Hepatocyte (in vitro differentiated cells): ENCODE data around the gene SETX. TPM values are rescaled to one million over a fixed set of nuclear protein-coding genes. Genes with fewer than 3 reads are reported as not detected.

Experiments
- DNase-seq: peaks from one replicate; pipeline ENCODE4 v3.0.0-alpha.2; 2016; ENCODE audit warnings: low spot score
- H2AFZ ChIP-seq: fragments of 200-600 bp; sonication (generic); 2 replicates; pipeline ENCODE4 v1.6.0; 2016; ENCODE audit warnings: antibody characterized with exemption, mild to moderate bottlenecking
- H3K27ac ChIP-seq: fragments of 200-600 bp; sonication (generic); 2 replicates; pipeline ENCODE4 v1.5.1; 2016; ENCODE audit warnings: mild to moderate bottlenecking
- H3K27me3 ChIP-seq: fragments of 200-600 bp; sonication (generic); 2 replicates; pipeline ENCODE4 v1.6.1; 2016
- H3K36me3 ChIP-seq: fragments of 200-600 bp; sonication (generic); replicated peaks from 2 replicates; pipeline ENCODE4 v1.5.1; 2016; ENCODE audit warnings: low read depth; ENCODE audit not compliant: insufficient read depth
- H3K4me1 ChIP-seq: fragments of 200-600 bp; sonication (generic); 2 replicates; pipeline ENCODE4 v1.5.1; 2016; ENCODE audit warnings: mild to moderate bottlenecking, moderate library complexity; ENCODE audit not compliant: insufficient read depth
- H3K4me2 ChIP-seq: fragments of 200-600 bp; sonication (generic); 2 replicates; pipeline ENCODE4 v1.6.0; 2016
- H3K4me3 ChIP-seq: fragments of 200-600 bp; sonication (generic); 2 replicates; pipeline ENCODE4 v1.5.1; 2016; ENCODE audit warnings: mild to moderate bottlenecking
- H3K79me2 ChIP-seq: fragments of 200-600 bp; sonication (generic); 2 replicates; pipeline ENCODE4 v1.6.0; 2017; ENCODE audit warnings: mild to moderate bottlenecking
- H3K9me2 ChIP-seq: fragments of 200-600 bp; sonication (generic); replicated peaks from 2 replicates; pipeline ENCODE4 v1.6.0; 2017; ENCODE audit warnings: mild to moderate bottlenecking; ENCODE audit not compliant: insufficient read depth
- H3K9me3 ChIP-seq: fragments of 200-600 bp; sonication (generic); 2 replicates; pipeline ENCODE4 v1.5.1; 2016; ENCODE audit warnings: low read depth, mild to moderate bottlenecking
- H4K20me1 ChIP-seq: fragments of 200-600 bp; sonication (generic); 2 replicates; pipeline ENCODE4 v1.6.0; 2016; ENCODE audit warnings: mild to moderate bottlenecking; ENCODE audit not compliant: insufficient read depth, poor library complexity, severe bottlenecking
- EZH2 ChIP-seq: fragments of 200-600 bp; sonication (generic); IDR thresholded peaks from 2 replicates; pipeline ENCODE4 v1.6.1; 2016; ENCODE audit warnings: antibody characterized with exemption, mild to moderate bottlenecking, borderline replicate concordance
- EZH2phosphoT487 ChIP-seq: fragments of 200-600 bp; sonication (generic); IDR thresholded peaks from one replicate; pipeline ENCODE4 v1.6.1; 2018; ENCODE audit warnings: antibody characterized with exemption, mild to moderate bottlenecking, low read depth, moderate library complexity; ENCODE audit not compliant: unreplicated experiment, severe bottlenecking
- WGBS: methylation state at CpG from one replicate; pipeline ENCODE4 v1.1.6; 2016; ENCODE audit warnings: low lambda C conversion rate; ENCODE audit errors: missing lambda C conversion rate; 5-methylcytosine and 5-hydroxymethylcytosine counted together
- polyA plus RNA-seq: library from polyadenylated mRNA; unstranded; fragments of >200 nt; fragmentation: Nextera tagmentation; extraction: Ambion mirVana; gene quantifications from 2 replicates; pipeline ENCODE4 v1.2.1, GENCODE V29; 2016
- total RNA-seq: library from RNA; depleted of rRNA; stranded (reverse); fragments of >200 nt; gene quantifications from 2 replicates; pipeline ENCODE4 v1.2.3, GENCODE V29; 2014
- TF ChIP-seq, protein P1 (sequence below): fragments of 200-600 bp; sonication (generic); IDR thresholded peaks from 2 replicates; pipeline ENCODE4 v1.5.1; 2016; ENCODE audit warnings: antibody characterized with exemption, mild to moderate bottlenecking; ENCODE audit not compliant: poor library complexity

The SETX gene
- total and polyA plus RNA-seq, 2 experiments from 2014 or later: 12.0 to 61.0 TPM

DNA sequence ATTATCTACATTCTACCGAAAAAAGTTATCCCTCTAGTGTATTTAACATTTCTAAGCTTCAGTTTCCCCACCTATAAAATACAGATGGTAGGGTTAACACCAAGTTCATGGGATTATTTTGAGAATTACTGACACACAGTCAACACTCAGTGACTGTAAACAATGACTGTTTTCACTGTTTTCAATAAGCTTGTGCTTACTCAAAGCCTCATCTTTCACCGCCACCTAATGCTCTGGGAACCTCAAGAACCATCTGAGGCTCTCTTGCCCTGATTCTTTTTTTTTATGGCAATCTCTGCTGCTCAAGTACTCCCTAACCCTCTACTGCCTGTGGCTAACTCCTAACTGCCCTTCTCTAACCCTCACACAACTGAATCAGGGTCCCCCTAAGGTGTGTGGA is 59.6 kb downstream of the SETX start:
- H3K9me3 ChIP-seq: no peaks in the 10 kb centered on the region
- peaks cover 4% of the 10 kb centered on the region for H4K20me1 ChIP-seq
- H3K79me2 ChIP-seq: peaks cover 11% of the 10 kb centered on the region
- H3K36me3 ChIP-seq: peaks cover 13% of the 10 kb centered on the region
- WGBS: 91% methylated on average over 2 of the region's 2 CpGs
- no peaks in the 10 kb centered on the region for H3K27me3 ChIP-seq
- H3K9me2 ChIP-seq: no peaks in the 10 kb centered on the region
- no peak overlapping the region for H3K4me2 ChIP-seq
- H3K4me3 ChIP-seq: no peak overlapping the region
- H3K4me1 ChIP-seq: no peaks in the 10 kb centered on the region
- TF ChIP-seq, protein P1, sequence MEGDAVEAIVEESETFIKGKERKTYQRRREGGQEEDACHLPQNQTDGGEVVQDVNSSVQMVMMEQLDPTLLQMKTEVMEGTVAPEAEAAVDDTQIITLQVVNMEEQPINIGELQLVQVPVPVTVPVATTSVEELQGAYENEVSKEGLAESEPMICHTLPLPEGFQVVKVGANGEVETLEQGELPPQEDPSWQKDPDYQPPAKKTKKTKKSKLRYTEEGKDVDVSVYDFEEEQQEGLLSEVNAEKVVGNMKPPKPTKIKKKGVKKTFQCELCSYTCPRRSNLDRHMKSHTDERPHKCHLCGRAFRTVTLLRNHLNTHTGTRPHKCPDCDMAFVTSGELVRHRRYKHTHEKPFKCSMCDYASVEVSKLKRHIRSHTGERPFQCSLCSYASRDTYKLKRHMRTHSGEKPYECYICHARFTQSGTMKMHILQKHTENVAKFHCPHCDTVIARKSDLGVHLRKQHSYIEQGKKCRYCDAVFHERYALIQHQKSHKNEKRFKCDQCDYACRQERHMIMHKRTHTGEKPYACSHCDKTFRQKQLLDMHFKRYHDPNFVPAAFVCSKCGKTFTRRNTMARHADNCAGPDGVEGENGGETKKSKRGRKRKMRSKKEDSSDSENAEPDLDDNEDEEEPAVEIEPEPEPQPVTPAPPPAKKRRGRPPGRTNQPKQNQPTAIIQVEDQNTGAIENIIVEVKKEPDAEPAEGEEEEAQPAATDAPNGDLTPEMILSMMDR: no peak
- no peak for TF ChIP-seq EZH2
- no peak for TF ChIP-seq EZH2phosphoT487
- H3K27ac ChIP-seq: no peak overlapping the region
- no peak overlapping the region for H2AFZ ChIP-seq
- DNase-seq: no peak

DNA sequence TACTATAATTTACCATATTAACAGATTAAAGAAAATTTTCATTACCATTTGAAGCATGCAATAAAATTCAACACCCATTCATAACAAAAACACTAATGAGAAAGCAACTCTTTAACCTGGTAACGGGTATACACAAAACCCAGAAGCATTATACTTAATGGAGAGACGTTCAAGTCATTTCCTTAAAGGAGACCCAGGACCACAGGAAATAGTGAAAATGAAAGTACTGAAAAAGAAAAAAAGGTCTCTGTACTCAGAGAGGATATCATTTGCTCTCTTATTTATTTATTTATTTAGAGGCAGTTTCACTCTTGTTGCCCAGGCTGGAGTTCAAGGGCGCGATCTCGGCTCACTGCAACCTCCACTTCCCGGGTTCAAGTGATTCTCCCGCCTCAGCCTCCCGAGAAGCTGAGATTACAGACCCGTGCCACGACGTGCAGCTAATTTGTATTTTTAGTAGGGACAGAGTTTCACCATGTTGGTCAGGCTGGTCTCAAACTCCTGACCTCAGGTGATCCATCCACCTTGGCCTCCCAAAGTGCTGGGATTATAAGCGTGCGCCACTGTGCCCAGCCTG is 61.6 kb downstream of the SETX start:
- no peak overlapping the region for H3K4me3 ChIP-seq
- H3K4me2 ChIP-seq: no peak overlapping the region
- H3K79me2 ChIP-seq: peaks cover 6% of the 10 kb centered on the region
- DNase-seq: no peak
- no peak for TF ChIP-seq EZH2phosphoT487
- TF ChIP-seq, protein P1: no peak
- no peak for TF ChIP-seq EZH2
- no peak overlapping the region for H2AFZ ChIP-seq
- H3K27ac ChIP-seq: no peak overlapping the region
- no peaks in the 10 kb centered on the region for H3K9me3 ChIP-seq
- 95% methylated on average over 13 of the region's 13 CpGs for WGBS
- peaks cover 7% of the 10 kb centered on the region for H3K36me3 ChIP-seq
- no peaks in the 10 kb centered on the region for H3K27me3 ChIP-seq
- peaks cover 7% of the 10 kb centered on the region for H4K20me1 ChIP-seq
- no peaks in the 10 kb centered on the region for H3K9me2 ChIP-seq
- H3K4me1 ChIP-seq: peaks cover 16% of the 10 kb centered on the region

DNA sequence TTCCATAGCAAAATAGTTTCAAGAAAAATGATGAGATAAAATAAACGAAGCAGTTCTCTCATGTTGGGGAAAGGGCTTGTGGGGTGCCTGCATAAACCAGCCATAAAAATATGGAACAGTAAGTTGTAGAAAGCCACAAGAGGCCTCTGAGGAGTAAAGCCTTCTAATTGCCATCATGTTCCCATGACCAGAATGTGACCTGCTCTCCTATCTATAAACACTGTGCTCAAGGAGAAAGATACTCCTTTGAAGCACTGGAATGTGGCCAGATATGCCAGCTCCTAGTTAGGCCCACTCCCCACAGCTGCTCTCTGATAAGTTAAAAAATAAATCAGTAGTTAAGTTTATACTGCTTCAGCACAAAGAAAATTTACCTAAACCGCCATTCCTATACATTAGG is 65.8 kb downstream of the SETX start:
- TF ChIP-seq, protein P1: no peak
- TF ChIP-seq EZH2: no peak
- TF ChIP-seq EZH2phosphoT487: no peak
- peak overlapping the region; percentile 7 for H3K4me2 ChIP-seq
- WGBS: 58% methylated on average over 2 of the region's 2 CpGs
- H3K4me1 ChIP-seq: peaks cover 26% of the 10 kb centered on the region
- no peaks in the 10 kb centered on the region for H3K9me3 ChIP-seq
- H3K79me2 ChIP-seq: peaks cover 9% of the 10 kb centered on the region
- no peaks in the 10 kb centered on the region for H3K27me3 ChIP-seq
- no peak for DNase-seq
- no peak overlapping the region for H3K4me3 ChIP-seq
- H2AFZ ChIP-seq: no peak overlapping the region
- H3K27ac ChIP-seq: peak overlapping the region; percentile 67
- H3K36me3 ChIP-seq: no peaks in the 10 kb centered on the region
- peaks cover 7% of the 10 kb centered on the region for H4K20me1 ChIP-seq
- no peaks in the 10 kb centered on the region for H3K9me2 ChIP-seq
